Body of pancreas (tissue), 4 donors: ENCODE data around the gene MZT2A. TPM values are rescaled to one million over a fixed set of nuclear protein-coding genes. Genes with fewer than 3 reads are reported as not detected.
"Not testable (repeated sequence)": the region's sequence is repeated elsewhere in the genome, so short reads cannot be mapped to it uniquely, and the experiment has no call there.

Source experiments
- ATAC-seq: fragments of 150-250 bp; one replicate; pipeline ENCODE4 v1.9.1; 2016
- DNase-seq, 4 donors: peaks; one replicate each; pipeline ENCODE4 v3.0.0-alpha.2; 2019
- H3K27ac ChIP-seq, 4 donors: fragments of 200-600 bp; sonication (generic); 1 replicate in 3 of 4; 2 replicates in 1 of 4; pipeline versions ENCODE4 v1.5.1 to v1.6.1; 2016 to 2019; ENCODE audit warnings: mild to moderate bottlenecking in 1 of 4, mixed read lengths in 1 of 4, moderate library complexity in 1 of 4
- H3K27me3 ChIP-seq, 2 donors: fragments of 200-600 bp; sonication (generic); one replicate each; pipeline ENCODE4 v1.6.0; 2016; ENCODE audit warnings: mild to moderate bottlenecking in 1 of 2
- H3K36me3 ChIP-seq, 2 donors: fragments of 200-600 bp; sonication (generic); replicated peaks in 1 of 2; 2 replicates each; pipeline ENCODE4 v1.5.1; 2016; ENCODE audit warnings: low read depth in 2 of 2; ENCODE audit not compliant: insufficient read depth in 1 of 2
- H3K4me1 ChIP-seq: fragments of 200-600 bp; sonication (generic); one replicate; pipeline ENCODE4 v1.6.0; 2016
- H3K4me3 ChIP-seq, 2 donors: fragments of 200-600 bp; sonication (generic); 1 replicate in 1 of 2; 2 replicates in 1 of 2; pipeline ENCODE4 v1.5.1; 2016 to 2019
- H3K9me3 ChIP-seq, 3 donors: fragments of 200-600 bp; sonication (generic); 1 replicate in 2 of 3; 2 replicates in 1 of 3; pipeline ENCODE4 v1.5.1; 2016
- POLR2A ChIP-seq, 3 donors: fragments of 450-650 bp; IDR thresholded peaks; one replicate each; pipeline ENCODE4 v1.6.1; 2016; ENCODE audit warnings: antibody characterized with exemption in 3 of 3, mild to moderate bottlenecking in 2 of 3
- WGBS, 2 donors: methylation state at CpG; one replicate each; pipeline ENCODE4 v1.1.5; 2017; 5-methylcytosine and 5-hydroxymethylcytosine counted together
- intact Hi-C: fragments of 100-400 bp; cut with DNase I; formaldehyde crosslinking; loops from one replicate; pipeline ENCODE4 v1.15.1; 2023
- total RNA-seq, 2 donors: library from RNA; depleted of rRNA; stranded (reverse); fragments of >200 nt; gene quantifications; one replicate each; pipeline ENCODE4 v1.1.0, GENCODE V29; 2016
- TF ChIP-seq, protein P1 (sequence below), 7 experiments: fragments of 450-650 bp in 4 of 7; fragments of 200-600 bp in 3 of 7; sonication (generic) in 3 of 7; IDR thresholded peaks; one replicate each; pipeline ENCODE4 v1.5.1; 2016 to 2019; ENCODE audit warnings: antibody characterized with exemption in 7 of 7

MZT2A gene
- total RNA-seq, 2 donors from 2014 or later: 51.1 to 54.1 TPM

DNA sequence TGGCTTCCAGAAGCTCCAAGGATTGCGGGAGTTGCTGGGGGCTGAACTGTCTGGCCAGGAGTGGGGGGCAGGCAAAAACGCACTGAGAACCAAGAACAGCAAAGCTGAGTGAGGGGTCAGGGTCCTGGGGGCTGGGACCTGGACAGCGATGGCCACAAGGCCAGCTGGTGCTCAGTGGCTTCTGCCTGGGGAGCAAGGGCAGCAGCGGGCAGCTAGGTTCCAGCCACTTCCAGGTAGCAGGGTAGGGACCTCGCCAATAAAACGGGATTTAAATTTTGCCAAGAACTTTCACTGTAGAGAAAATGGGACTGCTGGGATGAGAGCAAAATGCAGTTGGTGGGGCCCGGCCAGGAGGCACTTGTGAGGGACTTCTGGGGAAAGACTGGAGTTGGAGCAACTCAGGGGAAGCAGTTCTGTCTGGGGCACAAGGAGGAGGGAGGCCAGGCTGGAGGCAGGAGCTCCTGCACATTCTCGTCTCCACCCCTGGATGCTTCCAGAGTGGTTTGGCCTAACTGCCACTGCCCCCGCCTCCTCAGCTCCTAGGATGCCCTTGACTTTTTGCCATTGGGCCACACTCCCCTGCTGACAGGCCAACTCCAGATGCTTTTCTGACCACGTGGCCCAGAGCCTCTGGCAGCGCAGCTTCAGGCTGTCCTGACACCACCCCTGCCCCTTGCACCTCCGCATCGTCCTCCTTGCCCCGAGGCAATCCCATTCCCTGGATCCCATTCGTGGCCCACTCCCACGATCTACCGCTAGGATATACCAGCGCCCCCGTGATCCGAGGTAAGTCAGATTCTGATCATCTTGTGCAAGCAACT lies 30.0 kb upstream of the MZT2A start:
- Histone ChIP-seq H3K27ac (no peak overlapping the region), H3K4me1 (peaks cover under 1% of the 10 kb centered on the region), H3K36me3 (peaks cover 0 to 8% of the 10 kb centered on the region in 2 donors), H3K4me3 (no peak overlapping the region), H3K27me3 (no peaks in the 10 kb centered on the region), H3K9me3 (no peaks in the 10 kb centered on the region)
- intact Hi-C loops: no loop called here
- 77 to 82% methylated on average over 18 to 20 of the region's 20 CpGs for WGBS, 2 donors
- DNase-seq: no peak
- TF ChIP-seq, protein P1, sequence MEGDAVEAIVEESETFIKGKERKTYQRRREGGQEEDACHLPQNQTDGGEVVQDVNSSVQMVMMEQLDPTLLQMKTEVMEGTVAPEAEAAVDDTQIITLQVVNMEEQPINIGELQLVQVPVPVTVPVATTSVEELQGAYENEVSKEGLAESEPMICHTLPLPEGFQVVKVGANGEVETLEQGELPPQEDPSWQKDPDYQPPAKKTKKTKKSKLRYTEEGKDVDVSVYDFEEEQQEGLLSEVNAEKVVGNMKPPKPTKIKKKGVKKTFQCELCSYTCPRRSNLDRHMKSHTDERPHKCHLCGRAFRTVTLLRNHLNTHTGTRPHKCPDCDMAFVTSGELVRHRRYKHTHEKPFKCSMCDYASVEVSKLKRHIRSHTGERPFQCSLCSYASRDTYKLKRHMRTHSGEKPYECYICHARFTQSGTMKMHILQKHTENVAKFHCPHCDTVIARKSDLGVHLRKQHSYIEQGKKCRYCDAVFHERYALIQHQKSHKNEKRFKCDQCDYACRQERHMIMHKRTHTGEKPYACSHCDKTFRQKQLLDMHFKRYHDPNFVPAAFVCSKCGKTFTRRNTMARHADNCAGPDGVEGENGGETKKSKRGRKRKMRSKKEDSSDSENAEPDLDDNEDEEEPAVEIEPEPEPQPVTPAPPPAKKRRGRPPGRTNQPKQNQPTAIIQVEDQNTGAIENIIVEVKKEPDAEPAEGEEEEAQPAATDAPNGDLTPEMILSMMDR (IDR thresholded peaks at IDR 0.05): no peak
- TF ChIP-seq POLR2A (IDR thresholded peaks at IDR 0.05): no peak
- no peak for ATAC-seq

DNA sequence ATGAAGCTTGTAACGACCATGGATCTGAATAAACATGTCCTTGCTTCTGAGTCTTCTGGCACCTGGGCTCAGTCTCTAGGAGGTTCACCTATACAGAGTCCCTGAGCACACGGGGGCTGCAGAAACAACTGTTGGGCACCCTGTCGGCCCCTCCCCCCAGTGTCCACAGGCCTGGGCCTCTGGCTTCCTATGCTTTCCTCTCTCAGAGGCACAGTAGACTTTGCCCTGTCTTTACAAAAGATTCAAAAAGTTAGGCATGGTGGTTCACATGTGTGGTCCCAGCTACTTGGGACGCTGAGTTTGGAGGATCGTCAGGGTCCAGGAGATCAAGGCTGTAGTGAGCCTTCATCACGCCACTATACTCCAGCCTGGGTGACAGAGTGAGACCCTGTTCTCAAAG lies 29.3 kb upstream of the MZT2A start:
- H3K36me3 ChIP-seq, H3K4me1 ChIP-seq, DNase-seq, H3K4me3 ChIP-seq, H3K9me3 ChIP-seq, intact Hi-C loops, H3K27me3 ChIP-seq, H3K27ac ChIP-seq, ATAC-seq: not testable (repeated sequence)
- WGBS, 2 donors: 76 to 86% methylated on average over 3 to 5 of the region's 6 CpGs

DNA sequence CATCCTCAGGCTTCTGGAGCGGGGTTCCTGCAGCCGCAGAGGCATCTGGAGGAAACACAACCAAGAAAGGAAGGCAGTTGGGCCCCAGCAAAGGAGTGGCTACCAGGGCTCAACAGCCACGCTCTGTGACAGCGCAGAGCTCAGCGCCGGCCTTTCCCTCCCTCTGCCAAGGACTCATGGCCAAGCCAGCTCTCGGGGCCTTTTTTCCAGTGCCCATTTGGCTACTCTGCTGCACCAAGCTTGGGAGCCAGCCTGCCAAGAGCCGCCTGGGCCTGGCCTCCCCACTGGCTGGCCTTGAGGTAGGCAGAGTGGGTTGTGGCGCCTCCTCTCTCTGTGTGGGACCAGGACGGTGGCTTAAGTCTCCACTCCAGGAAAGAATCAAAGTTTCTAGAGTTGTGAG lies 28.3 kb upstream of the MZT2A start:
- no peak for DNase-seq
- intact Hi-C loops: no loop called here
- Histone ChIP-seq H3K9me3 (no peaks in the 10 kb centered on the region), H3K27me3 (no peaks in the 10 kb centered on the region), H3K27ac (no peak overlapping the region), H3K36me3 (peaks cover 0 to 8% of the 10 kb centered on the region in 2 donors), H3K4me3 (no peak overlapping the region), H3K4me1 (no peaks in the 10 kb centered on the region)
- ATAC-seq: no peak
- no peak for TF ChIP-seq POLR2A (IDR thresholded peaks at IDR 0.05)
- TF ChIP-seq, protein P1 (IDR thresholded peaks at IDR 0.05): no peak
- 82 to 87% methylated on average over 6 to 10 of the region's 10 CpGs for WGBS, 2 donors

DNA sequence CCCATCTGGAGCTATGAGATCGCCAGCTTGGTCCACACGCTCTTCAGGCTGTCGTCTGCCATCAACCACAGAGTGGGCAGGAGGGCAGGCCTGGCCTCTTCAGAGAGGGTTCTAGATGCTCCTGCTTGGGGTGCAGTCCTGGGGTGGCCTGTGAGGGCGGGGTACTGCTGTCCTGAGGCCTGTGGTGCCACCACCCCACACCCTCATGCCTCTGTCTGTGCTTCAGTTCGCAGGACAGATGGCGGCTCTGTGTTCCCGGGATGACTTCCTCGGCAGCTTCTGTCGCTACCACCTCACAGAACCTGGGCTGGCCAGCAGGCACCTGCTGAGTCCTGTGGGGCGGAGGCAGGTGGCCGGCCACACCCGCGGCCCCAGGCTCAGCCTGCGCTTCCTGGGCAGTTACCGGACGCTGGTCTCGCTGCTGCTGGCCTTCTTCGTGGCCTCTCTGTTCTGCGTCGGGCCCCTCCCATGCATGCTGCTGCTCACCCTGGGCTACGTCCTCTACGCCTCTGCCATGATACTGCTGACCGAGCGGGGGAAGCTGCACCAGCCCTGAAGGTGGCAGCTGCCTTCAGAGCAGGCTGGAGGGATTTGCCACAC lies 27.8 kb upstream of the MZT2A start:
- H3K27ac ChIP-seq, H3K4me1 ChIP-seq, H3K27me3 ChIP-seq, intact Hi-C loops, ATAC-seq, H3K36me3 ChIP-seq, DNase-seq, H3K9me3 ChIP-seq, H3K4me3 ChIP-seq: not testable (repeated sequence)
- WGBS, 2 donors: 82 to 96% methylated on average over 4 to 9 of the region's 24 CpGs

DNA sequence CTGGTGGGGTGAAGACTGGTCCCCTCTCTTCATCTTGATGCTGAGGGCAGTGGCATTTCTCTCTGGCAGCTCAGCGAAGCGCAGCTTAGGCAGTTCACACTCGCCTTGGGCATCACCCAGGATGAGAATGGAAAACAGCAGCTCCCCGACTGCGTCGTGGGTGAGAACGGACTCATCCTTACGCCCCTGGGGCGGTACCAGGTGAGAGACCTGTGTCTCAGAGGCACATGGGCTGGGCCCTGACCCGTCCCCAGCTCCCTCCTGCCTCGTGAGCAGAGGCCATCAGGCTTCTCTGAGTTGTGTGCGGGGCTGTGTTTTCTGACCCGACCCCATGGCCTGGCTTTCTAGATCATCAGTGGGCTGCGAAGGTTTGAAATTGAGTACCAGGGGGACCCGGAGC lies 27.3 kb upstream of the MZT2A start:
- TF ChIP-seq, protein P1 (IDR thresholded peaks at IDR 0.05): no peak
- TF ChIP-seq POLR2A (IDR thresholded peaks at IDR 0.05): no peak
- Histone ChIP-seq H3K36me3 (peaks cover 0 to 8% of the 10 kb centered on the region in 2 donors), H3K9me3 (no peaks in the 10 kb centered on the region), H3K27ac (no peak overlapping the region), H3K27me3 (no peaks in the 10 kb centered on the region), H3K4me1 (no peaks in the 10 kb centered on the region), H3K4me3 (no peak overlapping the region)
- DNase-seq (no peak), ATAC-seq (no peak)
- WGBS, 2 donors: 94 to 95% methylated on average over 6 to 15 of the region's 15 CpGs
- intact Hi-C loops: no loop called here

DNA sequence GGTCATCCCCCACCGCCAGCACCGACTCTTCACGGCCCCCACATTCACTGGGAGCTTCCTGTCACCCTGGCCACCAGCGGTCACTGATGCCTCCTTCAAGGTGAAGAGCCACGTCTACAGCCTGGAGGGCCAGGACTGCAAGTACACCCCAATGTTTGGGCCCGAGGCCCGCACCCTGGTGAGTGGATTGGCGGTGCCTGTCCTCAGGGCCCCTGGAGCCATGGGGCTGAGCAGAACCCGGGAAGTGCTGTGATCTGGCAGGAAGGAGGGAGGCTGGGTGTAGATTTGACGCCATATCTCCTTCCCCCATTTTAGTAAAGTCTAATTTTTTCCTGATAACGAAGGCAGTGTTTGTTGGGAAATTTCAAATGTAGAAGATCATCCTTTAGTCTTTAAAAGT lies 26.3 kb upstream of the MZT2A start:
- H3K4me1 ChIP-seq, intact Hi-C loops, H3K9me3 ChIP-seq, H3K27me3 ChIP-seq, DNase-seq, ATAC-seq, H3K36me3 ChIP-seq, H3K4me3 ChIP-seq, H3K27ac ChIP-seq: not testable (repeated sequence)
- 89 to 95% methylated on average over 1 to 8 of the region's 11 CpGs for WGBS, 2 donors

DNA sequence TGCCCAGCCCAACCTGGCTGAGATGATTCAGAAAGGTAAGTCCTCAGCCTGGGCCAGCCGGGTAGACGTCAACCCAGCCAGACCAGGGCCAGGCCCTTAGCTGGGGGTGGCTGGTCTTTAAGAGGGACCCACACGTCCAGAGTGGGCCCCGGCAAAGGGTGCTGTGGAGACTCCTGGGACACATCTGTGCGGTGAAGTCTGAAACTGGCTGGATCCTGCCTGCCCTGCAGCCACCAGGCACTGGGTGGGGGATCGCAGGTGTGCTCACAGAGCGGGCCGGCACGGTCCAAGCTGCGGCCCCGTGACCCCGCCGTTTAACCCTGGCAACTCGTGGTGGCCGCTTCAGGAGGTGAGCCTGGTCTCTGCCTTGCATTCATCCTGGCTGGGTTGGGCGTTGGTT lies 25.7 kb upstream of the MZT2A start:
- H3K9me3 ChIP-seq, H3K27me3 ChIP-seq, intact Hi-C loops, ATAC-seq, H3K27ac ChIP-seq, H3K4me3 ChIP-seq, H3K4me1 ChIP-seq, H3K36me3 ChIP-seq, DNase-seq: not testable (repeated sequence)
- 92% methylated on average over 16 of the region's 16 CpGs; no CpG with 5 or more reads in 1 of the 2 donors for WGBS, 2 donors
